H1 (cell line): ENCODE measurements around the gene PRODH2. TPM values are rescaled to one million over a fixed set of nuclear protein-coding genes. Genes with fewer than 3 reads are reported as not detected.

Experiments used
- CTCF ChIA-PET: fragments of 300-600 bp; sonication (Branson Sonifier 250); formaldehyde crosslinking; loops from one replicate; lab custom pipeline; 2021; ENCODE audit not compliant: partially characterized antibody; lab: Charles Lee
- POLR2A ChIA-PET: fragments of 300-600 bp; sonication (Branson Sonifier 250); formaldehyde crosslinking; loops from one replicate; lab custom pipeline; 2021; ENCODE audit warnings: inconsistent platforms; ENCODE audit not compliant: partially characterized antibody; lab: Charles Lee
- DNase-seq, 2 experiments: peaks; one replicate each; pipeline versions ENCODE4 v3.0.0 to v3.0.0-alpha.2; 2010 to 2022; ENCODE audit warnings: low spot score in 2 of 2, low read depth in 1 of 2, mixed read lengths in 1 of 2
- FAIRE-seq: peaks from 2 replicates; lab custom pipeline; 2011; peaks lifted over from hg19 to GRCh38; lab: Jason Lieb, UNC
- H2AFZ ChIP-seq: 2 replicates; pipeline ENCODE4 v1.8.1; 2012; ENCODE audit warnings: low read length, inconsistent platforms
- H2AK5ac ChIP-seq: 2 replicates; pipeline ENCODE4 v1.6.1; 2013; ENCODE audit warnings: low read depth, low read length
- H2BK120ac ChIP-seq: replicated peaks from 2 replicates; pipeline ENCODE3; 2013; ENCODE audit warnings: low read depth, low read length, inconsistent platforms
- H2BK12ac ChIP-seq: 2 replicates; pipeline ENCODE4 v1.6.1; 2013; ENCODE audit warnings: low read depth, low read length
- H2BK15ac ChIP-seq: 2 replicates; pipeline ENCODE4 v1.6.1; 2013; ENCODE audit warnings: low read length
- H2BK20ac ChIP-seq: 2 replicates; pipeline ENCODE4 v1.6.1; 2013; ENCODE audit warnings: low read length
- H2BK5ac ChIP-seq: 2 replicates; pipeline ENCODE4 v1.6.1; 2013; ENCODE audit warnings: low read depth, low read length
- H3K14ac ChIP-seq: 2 replicates; pipeline ENCODE4 v1.6.1; 2013; ENCODE audit warnings: inconsistent platforms; ENCODE audit not compliant: insufficient read length
- H3K18ac ChIP-seq: 2 replicates; pipeline ENCODE4 v1.6.1; 2013; ENCODE audit warnings: low read length; ENCODE audit errors: extremely low read depth
- H3K23ac ChIP-seq: 2 replicates; pipeline ENCODE4 v1.6.1; 2013; ENCODE audit warnings: inconsistent platforms; ENCODE audit not compliant: insufficient read length
- H3K23me2 ChIP-seq: 2 replicates; pipeline ENCODE4 v1.6.1; 2013; ENCODE audit warnings: low read depth, low read length
- H3K27ac ChIP-seq: 2 replicates; pipeline ENCODE4 v1.6.1; 2011; ENCODE audit warnings: low read depth, low read length, inconsistent platforms
- H3K27me3 ChIP-seq, 4 experiments: replicated peaks in 1 of 4; 1 replicate in 1 of 4; 2 replicates in 3 of 4; pipeline versions ENCODE4 v1.6.1 to v1.8.1; 2011 to 2013; ENCODE audit warnings: low read length in 3 of 4, mild to moderate bottlenecking in 3 of 4, inconsistent platforms in 2 of 4, mixed read lengths in 2 of 4, moderate library complexity in 1 of 4; ENCODE audit not compliant: control insufficient read depth in 3 of 4, insufficient read depth in 3 of 4; ENCODE audit errors: extremely low read depth in 1 of 4
- H3K36me3 ChIP-seq, 4 experiments: 2 replicates each; pipeline versions ENCODE4 v1.6.1 to v1.8.1; 2011 to 2013; ENCODE audit warnings: mild to moderate bottlenecking in 4 of 4, low read length in 3 of 4, moderate library complexity in 2 of 4, control low read depth in 1 of 4, inconsistent platforms in 1 of 4; ENCODE audit not compliant: insufficient read depth in 4 of 4, control insufficient read depth in 2 of 4
- H3K4ac ChIP-seq: replicated peaks from 2 replicates; pipeline ENCODE3; 2013; ENCODE audit warnings: low read length, low read depth, mixed read lengths, inconsistent platforms; ENCODE audit not compliant: insufficient read length
- H3K4me1 ChIP-seq, 4 experiments: replicated peaks in 1 of 4; 1 replicate in 1 of 4; 2 replicates in 3 of 4; pipeline versions ENCODE4 v1.6.1 to v1.8.1; 2011 to 2013; ENCODE audit warnings: low read length in 3 of 4, inconsistent platforms in 2 of 4, mixed read lengths in 1 of 4; ENCODE audit not compliant: insufficient read depth in 4 of 4, control insufficient read depth in 3 of 4
- H3K4me2 ChIP-seq, 2 experiments: 2 replicates each; pipeline versions ENCODE4 v1.6.1 to v1.8.1; 2011 to 2013; ENCODE audit warnings: low read depth in 2 of 2, low read length in 2 of 2, control low read depth in 1 of 2, inconsistent platforms in 1 of 2, mild to moderate bottlenecking in 1 of 2; ENCODE audit not compliant: insufficient read depth in 1 of 2
- H3K4me3 ChIP-seq, 4 experiments: fragments of 200-600, 300-600 bp in 1 of 4; sonication (generic), shearing (Covaris generic), sonication (Bioruptor Twin) in 1 of 4; 2 replicates each; pipeline versions ENCODE4 v1.5.1 to v1.8.1; 2011 to 2016; ENCODE audit warnings: low read length in 4 of 4, low read depth in 3 of 4, control low read depth in 2 of 4, inconsistent platforms in 2 of 4, mild to moderate bottlenecking in 2 of 4, mixed read lengths in 1 of 4, moderate library complexity in 1 of 4; ENCODE audit not compliant: insufficient read depth in 2 of 4; ENCODE audit errors: extremely low read depth in 1 of 4
- H3K56ac ChIP-seq: replicated peaks from 2 replicates; pipeline ENCODE3; 2013; ENCODE audit warnings: low read depth, mild to moderate bottlenecking, mixed read lengths, low read length, inconsistent platforms; ENCODE audit not compliant: insufficient read length
- H3K79me1 ChIP-seq: 2 replicates; pipeline ENCODE4 v1.6.1; 2013; ENCODE audit warnings: low read depth, low read length, control low read depth
- H3K79me2 ChIP-seq, 2 experiments: 2 replicates each; pipeline versions ENCODE4 v1.6.1 to v1.8.1; 2012 to 2013; ENCODE audit warnings: low read length in 2 of 2, mild to moderate bottlenecking in 2 of 2, inconsistent platforms in 1 of 2; ENCODE audit not compliant: insufficient read depth in 2 of 2, control insufficient read depth in 1 of 2
- H3K9ac ChIP-seq, 4 experiments: replicated peaks in 1 of 4; 1 replicate in 1 of 4; 2 replicates in 3 of 4; pipeline versions ENCODE4 v1.6.1 to v1.8.1; 2011 to 2013; ENCODE audit warnings: low read depth in 3 of 4, low read length in 3 of 4, control low read depth in 2 of 4, mild to moderate bottlenecking in 2 of 4, moderate library complexity in 2 of 4, inconsistent platforms in 1 of 4; ENCODE audit errors: extremely low read depth in 1 of 4
- H3K9me3 ChIP-seq, 2 experiments: 2 replicates each; pipeline versions ENCODE4 v1.6.1 to v1.8.1; 2012 to 2013; ENCODE audit warnings: mild to moderate bottlenecking in 2 of 2, moderate library complexity in 2 of 2, control low read depth in 1 of 2, inconsistent platforms in 1 of 2, low read depth in 1 of 2, low read length in 1 of 2, mixed read lengths in 1 of 2; ENCODE audit not compliant: insufficient read depth in 2 of 2
- H4K20me1 ChIP-seq, 2 experiments: replicated peaks in 1 of 2; 2 replicates each; pipeline versions ENCODE3 to v1.8.1; 2011 to 2013; ENCODE audit warnings: inconsistent platforms in 2 of 2, low read length in 2 of 2, mild to moderate bottlenecking in 1 of 2; ENCODE audit not compliant: insufficient read depth in 2 of 2, control insufficient read depth in 1 of 2
- H4K5ac ChIP-seq: 2 replicates; pipeline ENCODE4 v1.6.1; 2013; ENCODE audit warnings: low read length, low read depth, mixed read lengths, inconsistent platforms; ENCODE audit not compliant: insufficient read length
- H4K8ac ChIP-seq: 2 replicates; pipeline ENCODE4 v1.8.0; 2013; ENCODE audit warnings: mild to moderate bottlenecking, moderate library complexity, low read length, inconsistent platforms; ENCODE audit not compliant: insufficient read depth; ENCODE audit errors: extremely low read depth
- H4K91ac ChIP-seq: replicated peaks from 2 replicates; pipeline ENCODE3; 2013; ENCODE audit warnings: low read length, mixed read lengths, inconsistent platforms; ENCODE audit not compliant: insufficient read length
- ASH2L ChIP-seq: fragments of 200-600, 300-600 bp; sonication (generic); IDR thresholded peaks from one replicate; pipeline ENCODE4 v1.7.1; 2017; ENCODE audit warnings: low read length
- BACH1 ChIP-seq: IDR thresholded peaks from 2 replicates; pipeline ENCODE4 v1.6.1; 2012; ENCODE audit warnings: low read length, improper control_type of control experiment
- HDAC6 ChIP-seq: IDR thresholded peaks from one replicate; pipeline ENCODE4 v1.7.1; 2012; ENCODE audit warnings: low read depth, mild to moderate bottlenecking, inconsistent platforms, low read length, moderate library complexity
- JUND ChIP-seq: IDR thresholded peaks from 2 replicates; pipeline ENCODE4 v1.6.1; 2011; ENCODE audit warnings: mild to moderate bottlenecking, improper control_type of control experiment, low read length
- MAFK ChIP-seq: IDR thresholded peaks from 2 replicates; pipeline ENCODE4 v1.6.1; 2012; ENCODE audit warnings: low read depth, mild to moderate bottlenecking, improper control_type of control experiment, low read length
- NRF1 ChIP-seq: IDR thresholded peaks from 2 replicates; pipeline ENCODE4 v1.6.1; 2011; ENCODE audit warnings: mild to moderate bottlenecking, low read depth, low read length, improper control_type of control experiment
- POU5F1 ChIP-seq: IDR thresholded peaks from 2 replicates; pipeline ENCODE4 v1.6.1; 2011; ENCODE audit warnings: low read depth, mild to moderate bottlenecking, low read length, moderate library complexity
- SP2 ChIP-seq: IDR thresholded peaks from 2 replicates; pipeline ENCODE4 v1.6.1; 2012; ENCODE audit warnings: mild to moderate bottlenecking, low read length, inconsistent platforms
- TAF1 ChIP-seq: IDR thresholded peaks from 2 replicates; pipeline ENCODE4 v1.6.1; 2011; ENCODE audit warnings: mild to moderate bottlenecking, low read depth, low read length
- WGBS, 2 experiments: shearing (Covaris generic) in 1 of 2; methylation state at CpG; one replicate each; pipeline versions ENCODE4 v1.1.6 to v1.1.7; 2013 to 2015; ENCODE audit warnings: low lambda C conversion rate in 2 of 2, mixed read lengths in 2 of 2, inconsistent platforms in 1 of 2, low coverage in 1 of 2, missing lambda C conversion rate in 1 of 2; ENCODE audit not compliant: insufficient replicate concordance in 2 of 2, insufficient coverage in 1 of 2, insufficient read length in 1 of 2; ENCODE audit errors: extremely low coverage in 1 of 2, missing lambda C conversion rate in 1 of 2; 5-methylcytosine and 5-hydroxymethylcytosine counted together
- polyA plus RNA-seq, 7 experiments: library from polyadenylated mRNA; depleted of rRNA in 3 of 7; stranded (reverse) in 5 of 7; unstranded in 2 of 7; fragments of >200 nt in 5 of 7; fragments of 200-250 nt in 2 of 7; gene quantifications; 1 replicate in 5 of 7; 2 replicates in 1 of 7; 4 replicates in 1 of 7; pipeline versions ENCODE4 v1.2.1 to v1.2.3, GENCODE V29; 2011 to 2013; ENCODE audit warnings: missing spikeins in 2 of 7, mixed read lengths in 2 of 7
- total RNA-seq: library from RNA; stranded (reverse); fragmentation: NEBNext Ultra II Directional; extraction: Animal tissue kit (Norgen Biotek cat#: 25700); gene quantifications from 2 replicates; pipeline ENCODE4 v1.2.1, GENCODE V29; 2021

The PRODH2 gene
- total and polyA plus RNA-seq, 2 of the 8 experiments (the other 6 are each of a cell fraction or from before 2014, with no cell fraction given) = not detected

GRCh38 chr19:35830986-35831385 is 18.3 kb upstream of the PRODH2 start:
- no peaks in the 10 kb centered on the region for H3K79me1 ChIP-seq
- H4K8ac ChIP-seq = no peak overlapping the region
- no peak overlapping the region for H3K4ac ChIP-seq
- no peak overlapping the region for H3K23ac ChIP-seq
- no peaks in the 10 kb centered on the region; a peak in 2 of 7 replicates for H3K4me1 ChIP-seq
- no peak overlapping the region for H2AK5ac ChIP-seq
- POLR2A ChIA-PET = no interaction called here
- H4K91ac ChIP-seq = no peak overlapping the region
- no peak for DNase-seq
- H3K9ac ChIP-seq = no peak overlapping the region
- H3K56ac ChIP-seq = no peak overlapping the region
- TF ChIP-seq TAF1 = no peak
- no peak for TF ChIP-seq HDAC6
- TF ChIP-seq JUND = no peak
- no peak for TF ChIP-seq SP2
- TF ChIP-seq POU5F1 = no peak
- no peak for TF ChIP-seq NRF1
- no peak for TF ChIP-seq MAFK
- no peak for TF ChIP-seq ASH2L
- TF ChIP-seq BACH1 = no peak
- no peaks in the 10 kb centered on the region for H3K79me2 ChIP-seq
- H2BK120ac ChIP-seq = no peak overlapping the region
- H2AFZ ChIP-seq = no peak overlapping the region
- H3K4me2 ChIP-seq = no peak overlapping the region
- no peak overlapping the region for H3K14ac ChIP-seq
- no peak overlapping the region for H2BK15ac ChIP-seq
- no peak overlapping the region for H3K27ac ChIP-seq
- no peaks in the 10 kb centered on the region for H3K9me3 ChIP-seq
- H3K18ac ChIP-seq = no peak overlapping the region
- no peak overlapping the region for H2BK12ac ChIP-seq
- no peaks in the 10 kb centered on the region for H3K23me2 ChIP-seq
- no peaks in the 10 kb centered on the region for H4K20me1 ChIP-seq
- 75% methylated on average over 18 of the region's 18 CpGs; no CpG with 5 or more reads in 1 of the 2 experiments for WGBS, 2 experiments
- H2BK5ac ChIP-seq = no peak overlapping the region
- no peaks in the 10 kb centered on the region for H3K36me3 ChIP-seq
- no peak overlapping the region for H2BK20ac ChIP-seq
- H3K27me3 ChIP-seq = no peaks in the 10 kb centered on the region; a peak in 2 of 7 replicates
- no peak overlapping the region for H4K5ac ChIP-seq
- CTCF ChIA-PET = interaction anchor here (3.1 kb wide), 1 partner anchor 11 kb away, joined by 10 read pairs; no protein-coding TSS in a partner anchor
- FAIRE-seq = no peak
- no peak overlapping the region for H3K4me3 ChIP-seq
